ENCODE measurements around the gene ITIH3. TPM values are rescaled to one million over a fixed set of nuclear protein-coding genes. Genes with fewer than 3 reads are reported as not detected.
"Not testable (repeated sequence)": the region's sequence is repeated elsewhere in the genome, so short reads cannot be mapped to it uniquely, and the experiment has no call there.

ITIH3 gene
- 22.0 TPM for total RNA-seq

GRCh38 chr3:52794612-52795099 is at the start of gene ITIH3:
Gene ITIH3 (plus strand): TSS chr3:52794796. CDS start chr3:52794804, 8 bp downstream.
- intact Hi-C loops (cut with DNase I), result no loop called here
- peak; percentile 42 for ATAC-seq
- DNase-seq (ENCODE audit: low spot score), result no peak

- intact Hi-C loops (cut with DNase I), result no loop called here
- ATAC-seq (no peak), DNase-seq (ENCODE audit: low spot score) (no peak)
Measured at GRCh38 chr3:52752045-52752660, 42.4 kb upstream of the ITIH3 start.

DNA sequence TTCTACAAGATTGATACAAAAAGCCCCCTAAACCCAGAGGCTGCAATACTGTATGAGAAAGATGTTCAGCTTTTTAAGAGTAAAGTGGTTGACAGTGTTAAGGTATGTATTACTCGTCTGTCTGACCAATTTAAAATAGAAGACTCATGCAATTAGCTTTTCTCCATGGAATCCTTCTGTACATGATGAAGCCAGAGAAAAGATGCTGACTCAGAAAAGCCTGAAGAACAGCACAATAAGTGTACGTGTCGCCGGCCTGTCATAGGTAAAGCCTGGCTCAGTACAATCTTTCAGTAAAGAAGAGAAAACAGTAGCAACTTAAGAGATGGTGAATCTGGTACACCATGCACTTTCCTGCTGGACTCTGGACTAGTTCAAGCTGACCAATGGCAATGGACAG is 40.2 kb upstream of the ITIH3 start:
- DNase-seq (ENCODE audit: low spot score) (no peak), ATAC-seq (no peak)
- intact Hi-C loops (cut with DNase I), result no loop called here

DNA sequence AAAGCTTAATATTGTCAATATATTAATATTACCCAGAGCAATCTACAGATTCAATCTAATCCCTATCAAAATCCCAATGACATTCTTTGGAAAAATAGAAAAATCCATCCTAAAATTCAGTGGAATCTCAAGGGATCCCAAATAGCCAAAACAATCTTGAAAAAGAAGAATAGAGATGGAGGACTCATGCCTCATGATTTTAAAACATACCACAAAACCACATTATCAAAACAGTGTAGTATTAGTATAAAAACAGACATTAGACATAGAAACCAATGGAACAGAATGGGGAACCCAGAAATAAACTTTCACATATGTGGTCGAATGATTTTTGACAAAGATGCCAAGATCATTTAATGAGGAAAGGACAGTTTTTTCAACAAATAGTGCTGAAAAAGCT is 38.5 kb upstream of the ITIH3 start:
- DNase-seq (ENCODE audit: low spot score) (no peak), ATAC-seq (no peak)
- intact Hi-C loops (cut with DNase I), result no loop called here

GRCh38 chr3:52763466-52763865 is 31.1 kb upstream of the ITIH3 start:
- ATAC-seq (no peak), DNase-seq (ENCODE audit: low spot score) (no peak)
- intact Hi-C loops (cut with DNase I), result no loop called here

DNA sequence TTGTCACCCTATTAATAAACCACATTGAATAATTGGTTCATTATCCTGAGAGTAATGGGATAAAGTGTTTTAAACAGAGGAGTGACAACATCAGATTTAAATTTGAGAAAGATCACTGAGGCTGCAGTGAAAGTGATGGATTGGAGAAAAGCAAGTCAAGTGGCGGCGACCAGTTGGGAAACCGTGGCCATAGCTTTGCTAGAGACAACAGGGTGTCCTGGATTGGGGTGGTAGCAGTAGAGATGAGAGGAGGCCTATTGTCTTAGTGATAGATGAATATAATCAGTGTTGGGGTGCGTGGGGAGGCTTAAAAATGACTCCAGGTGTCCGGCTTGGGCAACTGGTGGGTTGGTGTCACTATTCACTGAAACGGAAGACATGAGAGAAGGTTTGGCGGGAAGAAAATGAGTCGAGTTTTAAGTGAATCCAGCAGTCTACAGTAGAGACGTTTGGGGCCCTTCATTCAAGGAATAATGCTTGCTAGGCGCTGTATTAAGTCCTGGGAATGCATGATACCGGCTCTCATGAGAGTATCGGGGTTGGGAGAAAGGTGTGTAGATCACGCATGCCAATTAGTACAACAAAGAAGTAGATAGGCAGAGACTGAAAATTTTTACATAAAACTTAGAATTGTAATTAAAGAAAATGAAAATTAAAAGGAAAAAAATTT is 24.7 kb upstream of the ITIH3 start:
- ATAC-seq (no peak), DNase-seq (ENCODE audit: low spot score) (no peak)
- intact Hi-C loops (cut with DNase I), result no loop called here

DNA sequence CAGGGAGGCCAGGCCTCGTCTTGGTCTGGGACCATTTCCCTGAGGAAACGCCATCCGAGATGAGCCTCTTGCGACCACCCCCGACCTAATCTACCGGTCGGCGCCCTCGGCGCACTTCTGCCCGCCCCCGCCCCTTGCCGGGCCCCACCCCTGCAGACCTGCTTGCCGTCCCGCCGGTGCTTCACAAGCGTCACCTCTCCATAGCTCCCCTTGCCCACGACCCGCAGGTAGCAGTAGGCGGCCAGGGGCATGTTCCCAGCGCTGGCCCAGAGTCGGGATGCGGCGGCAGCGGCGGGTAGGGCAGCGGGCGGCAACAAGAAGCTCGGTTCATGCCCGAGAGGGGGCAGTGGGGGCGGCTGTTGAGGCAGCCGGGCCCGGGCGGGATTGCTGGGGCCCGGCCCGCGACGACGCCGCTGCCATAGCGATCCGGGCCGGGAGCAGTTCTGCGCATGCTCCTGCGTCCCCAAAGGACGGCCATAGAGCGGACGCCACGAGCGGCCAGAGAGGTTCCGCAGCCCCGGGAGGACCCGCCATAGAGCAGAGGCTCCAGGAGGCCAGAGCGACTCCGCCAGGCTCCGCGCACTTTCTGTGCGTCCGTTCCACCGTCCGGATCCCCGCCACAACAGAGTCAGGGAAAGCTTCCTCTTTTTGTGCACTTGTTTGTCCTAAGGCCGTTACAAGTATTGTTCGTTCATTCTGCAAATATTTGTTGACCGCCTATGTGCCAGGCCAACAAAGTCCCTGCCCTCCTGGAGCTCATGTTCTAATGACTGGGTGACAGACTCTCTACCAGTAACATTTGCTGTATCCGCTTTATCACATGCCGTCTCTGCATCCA is 23.9 kb upstream of the ITIH3 start, which contains the start of gene NEK4:
Gene NEK4 (minus strand): TSS at position 445 of the 838 bp plus-strand sequence. CDS start 194 bp downstream, at position 251.
- ATAC-seq, result peak; percentile 99
- intact Hi-C loops (cut with DNase I), result no loop called here
- DNase-seq (ENCODE audit: low spot score), result peak; percentile 95

DNA sequence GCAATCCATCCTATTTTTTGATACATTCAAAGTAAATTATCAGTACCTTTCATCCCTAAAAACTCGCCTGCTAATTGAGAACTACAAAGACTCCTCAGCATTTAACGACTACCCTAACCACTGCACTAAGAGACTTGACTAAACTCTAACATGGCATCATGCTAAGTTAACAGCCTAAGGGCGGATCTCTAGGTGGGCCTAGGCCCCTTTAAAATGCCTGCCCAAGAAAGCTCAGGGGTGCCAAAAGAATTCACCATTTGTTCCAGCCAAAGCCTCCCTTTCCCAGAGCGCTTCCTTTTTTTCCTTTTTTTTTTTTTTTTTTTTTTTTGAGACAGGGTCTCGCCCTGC is 23.3 kb upstream of the ITIH3 start:
- ATAC-seq, result peak; percentile 46

DNA sequence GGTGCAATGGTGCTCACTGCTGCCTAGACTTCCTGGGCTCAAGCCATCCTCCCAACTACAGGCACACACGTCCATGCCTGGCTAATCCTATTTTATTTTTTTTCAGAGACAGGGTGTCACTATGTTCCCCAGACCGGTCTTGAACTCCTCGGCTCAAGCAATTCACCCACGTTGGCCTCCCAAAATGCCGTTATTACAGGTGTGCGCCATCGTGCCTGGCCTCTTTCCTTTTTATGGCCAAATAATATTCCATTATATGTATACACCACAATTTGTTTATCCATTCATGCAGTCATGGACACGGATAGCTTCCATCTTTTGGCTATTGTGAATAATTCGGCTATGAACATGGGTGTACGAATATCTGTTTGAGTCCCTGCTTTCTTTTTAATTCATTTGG is 22.9 kb upstream of the ITIH3 start:
- no peak for ATAC-seq
- no peak for DNase-seq (ENCODE audit: low spot score)
- intact Hi-C loops (cut with DNase I), result no loop called here

More for the DNA sequence above, 23.3 kb upstream of the ITIH3 start:
- intact Hi-C loops (cut with DNase I), result no loop called here
- DNase-seq (ENCODE audit: low spot score), result no peak

DNA sequence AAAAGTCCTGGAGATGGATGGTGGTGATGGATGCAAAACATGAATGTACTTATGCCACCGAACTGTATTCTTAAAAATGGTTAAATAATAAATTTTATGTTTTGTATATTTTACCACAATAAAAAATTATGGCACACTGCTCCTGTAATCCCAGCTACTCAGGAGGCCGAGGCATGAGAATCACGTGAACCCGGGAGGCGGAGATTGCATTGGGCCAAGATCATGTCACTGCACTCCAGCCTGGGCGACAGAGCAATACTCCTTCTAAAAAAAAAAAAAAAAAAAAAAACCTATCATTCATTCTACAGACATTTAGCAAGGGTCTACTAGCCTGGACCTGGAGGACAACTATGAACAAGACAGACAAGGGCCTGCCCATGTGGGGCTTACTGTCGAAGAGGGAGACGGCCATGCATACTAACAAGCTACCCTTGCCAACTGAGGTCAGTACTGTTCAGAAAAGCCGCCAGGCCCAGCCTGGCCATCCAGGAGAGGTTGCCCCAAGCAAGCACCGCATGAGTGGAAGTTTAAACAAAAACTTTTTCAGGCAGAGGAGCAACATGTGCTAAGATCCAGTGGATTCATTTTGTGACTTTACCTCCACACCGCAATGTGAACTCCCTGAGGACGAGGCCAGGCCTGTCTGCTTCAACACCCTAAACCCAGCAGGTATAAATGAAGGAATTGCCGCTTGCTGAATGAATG is 21.1 kb upstream of the ITIH3 start:
- DNase-seq (ENCODE audit: low spot score), result no peak
- ATAC-seq, result no peak
- intact Hi-C loops (cut with DNase I), result no loop called here

DNA sequence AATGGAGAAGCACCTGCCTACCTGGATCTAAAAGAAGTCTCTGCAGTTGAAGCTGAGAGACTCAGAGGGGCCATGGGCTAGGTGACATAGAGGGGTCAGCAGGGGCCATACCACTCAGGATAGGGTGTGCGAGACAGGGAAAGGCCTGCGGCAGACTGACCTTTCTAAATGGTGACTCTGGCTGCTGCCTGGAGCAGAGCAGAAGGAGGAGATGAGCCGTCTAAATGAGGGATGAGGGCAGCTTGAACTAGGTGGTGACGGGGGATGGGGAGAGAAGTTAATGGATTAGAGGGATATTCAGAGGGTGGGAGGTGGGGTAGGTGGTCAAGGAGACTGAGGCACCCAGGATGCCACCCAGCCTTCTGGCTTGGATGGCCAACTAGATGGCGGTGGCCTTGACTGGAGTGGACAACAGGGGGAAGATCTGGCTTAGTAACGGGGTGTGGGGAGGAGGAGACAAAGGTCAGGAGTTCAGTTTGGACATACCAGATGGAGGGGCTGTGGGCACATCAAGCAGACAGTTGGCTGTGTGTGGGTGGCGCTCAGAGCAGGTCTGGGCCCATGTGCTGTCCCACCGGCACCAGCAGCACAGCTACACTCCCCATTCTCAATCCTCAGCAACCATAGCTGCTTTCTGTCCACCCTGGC is 20.4 kb upstream of the ITIH3 start:
- DNase-seq (ENCODE audit: low spot score) (peak; percentile 19), ATAC-seq (no peak)
- intact Hi-C loops (cut with DNase I), result no loop called here

- intact Hi-C loops (cut with DNase I), result no loop called here
- no peak for DNase-seq (ENCODE audit: low spot score)
- no peak for ATAC-seq
Measured at GRCh38 chr3:52774901-52775864, 19.4 kb upstream of the ITIH3 start.

DNA sequence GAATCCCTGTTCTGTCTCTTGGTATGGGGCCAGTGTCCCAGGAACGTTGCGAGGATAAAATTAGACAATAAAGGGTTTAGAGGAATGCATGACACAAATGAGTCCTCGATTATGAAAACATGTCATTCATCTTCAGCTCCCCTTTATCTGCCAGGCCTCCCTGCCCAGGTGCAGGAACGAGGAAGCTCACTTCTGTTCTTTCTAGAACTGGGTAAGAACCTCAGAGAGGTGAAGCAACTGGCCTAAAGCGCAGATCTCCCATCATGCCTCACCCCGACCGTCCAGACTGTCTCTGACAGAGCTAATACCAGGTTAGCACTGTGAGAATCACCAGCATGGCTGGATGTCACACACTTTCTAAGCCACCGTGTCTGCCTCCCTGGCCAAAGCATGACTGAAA is 18.7 kb upstream of the ITIH3 start:
- intact Hi-C loops (cut with DNase I), result no loop called here
- ATAC-seq, result no peak
- DNase-seq (ENCODE audit: low spot score), result no peak

GRCh38 chr3:52776486-52776885 is 18.1 kb upstream of the ITIH3 start:
- ATAC-seq; DNase-seq (ENCODE audit: low spot score); intact Hi-C loops (cut with DNase I): not testable (repeated sequence)

- no peak for ATAC-seq
- intact Hi-C loops (cut with DNase I), result no loop called here
- no peak for DNase-seq (ENCODE audit: low spot score)
Measured at GRCh38 chr3:52777127-52777958, 17.3 kb upstream of the ITIH3 start, which contains the start of gene ITIH1. Gene ITIH1 (plus strand): TSS chr3:52777599. CDS start chr3:52777616, 17 bp downstream.

DNA sequence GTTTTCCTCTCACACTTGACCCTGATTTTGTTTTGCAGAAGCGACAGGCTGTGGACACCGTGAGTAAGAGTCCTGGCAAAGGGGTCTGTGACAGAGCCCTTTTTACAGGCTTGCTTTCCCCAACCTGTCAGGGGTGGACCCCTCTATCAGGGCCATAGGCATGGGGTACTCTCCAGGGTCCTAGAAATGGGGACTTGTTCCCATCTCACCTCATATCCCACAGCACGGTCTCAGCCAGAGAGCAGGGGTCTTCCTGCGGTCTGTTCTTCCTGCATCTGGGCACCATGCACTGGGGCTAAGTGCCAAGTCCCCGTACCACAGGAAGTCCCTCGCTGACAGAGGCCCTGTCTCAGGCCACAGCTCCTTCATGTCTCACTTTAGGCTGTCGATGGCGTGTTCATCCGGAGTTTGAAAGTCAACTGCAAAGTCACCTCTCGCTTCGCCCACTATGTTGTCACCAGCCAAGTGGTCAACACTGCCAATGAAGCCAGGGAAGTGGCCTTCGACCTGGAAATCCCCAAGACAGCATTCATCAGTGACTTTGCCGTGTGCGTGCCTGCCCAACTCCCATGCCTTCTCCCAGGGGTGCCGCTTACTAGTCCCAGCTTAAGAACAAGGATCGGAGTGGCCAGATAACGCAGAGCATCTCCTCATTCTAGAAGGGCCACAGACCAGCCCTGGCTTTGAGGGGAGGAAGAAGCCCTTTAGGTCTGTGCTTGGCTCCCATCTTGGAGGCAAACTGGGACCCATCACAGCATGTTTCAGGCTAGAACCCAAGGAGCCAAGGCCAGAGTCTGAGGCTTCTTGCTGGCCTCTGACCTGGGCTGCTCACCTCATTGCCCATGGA is 16.4 kb upstream of the ITIH3 start:
- no peak for ATAC-seq
- intact Hi-C loops (cut with DNase I), result no loop called here
- peak; percentile 30 for DNase-seq (ENCODE audit: low spot score)

Data from sciatic nerve (tissue), 2 donors.